Erythroblast (primary cell): Measurements from ENCODE around the gene ACVR1B.

Experiments used
- GATA1 ChIP-seq: IDR thresholded peaks from 2 replicates; pipeline ENCODE4 v1.6.1; 2011; ENCODE audit warnings: low read depth, mild to moderate bottlenecking, control low read depth, low read length, moderate library complexity
- POLR2A ChIP-seq: IDR thresholded peaks from 2 replicates; pipeline ENCODE4 v1.6.1; 2011; ENCODE audit warnings: mild to moderate bottlenecking, low read length

GRCh38 chr12:51954561-51955361, 3.3 kb downstream of the ACVR1B start:
- TF ChIP-seq POLR2A (no peak), GATA1 (no peak)
